Kidney capillary endothelial cell (primary cell): ENCODE measurements around the gene PBX1.

Experiments used
- DNase-seq: peaks from one replicate; pipeline ENCODE4 v3.0.0-alpha.2; 2018; ENCODE audit warnings: low spot score

The PBX1 gene

DNA sequence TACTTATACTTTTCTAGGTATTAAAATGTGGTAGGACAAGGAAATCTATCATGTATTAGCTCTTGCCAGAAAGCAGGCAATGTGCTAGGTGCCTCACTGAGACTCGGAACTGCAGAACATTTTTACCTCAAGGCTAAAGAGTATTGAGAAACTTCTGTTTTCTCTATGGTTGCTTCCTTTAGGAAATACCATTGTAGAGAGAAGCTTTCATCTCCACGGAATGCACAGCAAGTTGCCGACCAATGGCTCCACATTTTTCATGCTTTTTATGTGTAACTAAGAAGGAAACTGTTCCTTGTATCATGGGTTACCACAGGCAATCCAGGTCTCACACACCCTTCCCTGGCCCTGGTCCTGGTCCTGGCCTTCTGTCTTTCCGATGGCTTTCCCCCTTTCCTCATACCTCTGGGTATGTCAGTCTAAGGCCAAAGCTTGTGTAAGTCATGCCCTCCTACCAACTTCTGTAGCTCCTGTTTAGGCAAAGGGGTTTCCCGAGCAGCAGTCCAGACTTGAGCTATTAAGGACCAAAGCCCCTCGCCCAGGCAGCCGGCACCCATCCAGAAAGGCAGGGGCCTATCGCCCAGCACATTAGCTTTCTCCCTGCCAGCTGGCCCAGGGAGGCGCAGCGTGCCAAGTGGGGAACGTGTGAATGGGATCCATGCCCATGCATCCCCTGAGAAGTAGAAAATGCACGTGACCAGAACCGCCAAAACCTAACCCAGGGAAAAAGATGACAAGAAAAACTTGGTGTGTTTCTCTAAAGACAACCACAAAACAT lies 225.0 kb downstream of the PBX1 start:
- no peak for DNase-seq

- no peak for DNase-seq
Measured at GRCh38 chr1:164784960-164785359, 226.0 kb downstream of the PBX1 start.

DNA sequence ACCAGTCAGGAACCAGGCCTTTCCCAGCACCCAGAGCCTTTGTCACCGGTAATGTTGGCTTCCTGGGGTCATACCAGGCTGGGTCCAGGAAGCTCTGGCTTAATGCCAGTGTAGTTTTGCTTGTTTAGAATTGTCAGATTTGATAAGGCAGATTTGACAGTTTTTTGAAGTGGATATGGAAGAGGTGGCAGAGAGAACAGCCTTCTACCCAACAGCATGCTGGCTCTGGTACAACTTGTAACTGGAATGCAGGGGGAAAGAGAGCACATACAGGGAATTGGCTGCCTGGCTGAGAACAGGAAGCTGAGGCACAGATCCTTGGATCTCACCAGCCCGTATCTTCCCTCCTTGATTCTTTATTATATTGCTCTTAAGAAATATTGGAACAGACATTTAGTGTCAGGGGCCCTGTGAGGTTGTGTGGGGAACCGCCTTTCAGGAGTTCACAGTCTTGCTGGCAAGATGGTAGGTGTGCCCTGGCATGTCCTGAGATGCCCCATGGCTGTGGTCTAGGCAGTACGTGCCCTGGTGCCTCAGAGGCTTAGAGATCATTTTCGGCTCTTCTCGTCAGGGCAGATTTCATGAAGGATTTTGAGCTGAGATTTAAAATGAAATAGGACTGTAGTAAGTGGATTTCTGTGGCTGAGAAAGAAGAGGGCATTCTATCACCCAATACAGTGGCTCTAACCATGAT lies 227.0 kb downstream of the PBX1 start:
- no peak for DNase-seq

GRCh38 chr1:164786980-164787833 lies 228.2 kb downstream of the PBX1 start:
- DNase-seq = peak; percentile 70

DNA sequence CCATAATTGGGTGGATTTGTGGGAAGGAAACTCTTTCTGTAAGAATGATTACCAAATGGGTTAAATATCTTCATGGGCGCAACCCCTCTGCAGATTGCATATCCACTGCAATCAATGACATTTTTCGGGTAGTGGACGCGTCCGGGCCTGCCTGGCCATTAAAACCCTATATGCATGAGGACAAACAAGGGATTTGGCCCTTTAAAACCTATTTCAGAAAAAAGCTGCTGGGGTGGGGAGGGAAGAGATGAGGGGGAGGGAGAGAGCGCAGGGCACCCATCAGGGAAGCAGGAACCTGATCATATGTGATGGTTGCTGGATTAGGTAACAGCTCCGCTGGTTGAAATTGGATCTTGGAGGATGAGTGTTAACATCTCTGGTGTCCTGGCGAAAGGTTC lies 228.8 kb downstream of the PBX1 start:
- DNase-seq = no peak

GRCh38 chr1:164790081-164790480 lies 231.1 kb downstream of the PBX1 start:
- DNase-seq = no peak

- DNase-seq = no peak
Measured at GRCh38 chr1:164792410-164793004, 233.5 kb downstream of the PBX1 start.

DNA sequence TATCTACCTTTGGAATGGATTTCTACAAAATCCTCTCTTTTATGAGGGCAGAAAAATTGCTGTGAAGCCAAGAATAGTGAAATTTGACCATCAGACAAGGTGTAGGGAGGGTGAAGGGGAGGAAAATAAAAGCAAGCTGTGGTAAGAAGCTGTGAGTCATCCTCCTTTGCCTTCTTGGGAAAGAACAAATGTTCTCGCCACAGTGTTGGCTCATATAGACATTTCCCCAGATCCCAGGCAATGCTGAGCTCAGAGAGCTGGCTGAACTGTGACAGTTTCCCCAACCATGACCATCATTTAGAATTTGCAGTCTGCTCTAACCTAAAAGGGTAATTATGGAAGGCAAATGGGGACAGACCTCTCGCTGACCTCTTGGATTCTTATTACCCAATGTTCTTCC lies 235.4 kb downstream of the PBX1 start:
- DNase-seq = no peak

DNA sequence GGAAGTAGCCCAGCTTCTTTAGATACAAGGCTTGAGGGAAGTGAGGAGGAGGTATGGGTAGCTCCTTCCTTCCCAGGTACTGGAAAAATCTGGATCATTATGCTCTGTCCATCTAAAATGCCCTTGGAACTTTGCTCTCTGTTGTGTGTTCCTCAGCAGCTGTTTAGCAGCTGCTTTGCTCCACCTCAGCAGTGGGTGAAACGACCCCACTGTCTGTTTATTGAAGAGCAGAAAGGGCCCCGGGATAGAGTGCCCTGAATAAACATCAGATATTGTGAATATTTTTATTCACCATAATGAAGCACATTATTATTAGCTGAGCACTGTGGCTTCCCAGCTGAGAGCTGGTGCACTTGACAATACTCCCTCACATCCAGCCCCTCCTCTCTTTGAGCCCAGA lies 237.9 kb downstream of the PBX1 start:
- DNase-seq = no peak

DNA sequence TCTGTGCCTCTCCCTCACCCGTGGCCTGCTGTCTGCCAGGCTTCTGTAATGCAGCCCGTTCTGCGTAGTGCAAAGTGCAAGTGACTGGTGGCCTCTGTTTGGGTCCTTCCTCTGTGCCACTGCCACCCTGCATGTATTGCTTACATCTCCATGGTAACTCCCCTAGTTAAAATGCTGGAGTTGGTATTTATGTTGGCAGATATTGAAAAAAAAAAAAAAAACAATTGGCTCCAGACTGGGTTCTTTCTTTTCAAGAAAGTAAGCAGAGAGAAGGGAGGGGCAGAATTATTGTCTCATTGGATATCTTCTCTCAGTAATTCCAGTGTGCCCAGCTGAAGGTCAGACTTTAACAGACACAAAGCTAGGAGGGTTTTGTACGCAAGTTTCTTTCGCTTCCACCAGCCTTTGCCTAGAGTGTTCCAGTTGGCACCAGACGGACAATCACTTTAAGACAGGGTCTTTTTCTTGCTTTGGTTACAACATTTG lies 242.3 kb downstream of the PBX1 start:
- no peak for DNase-seq

DNA sequence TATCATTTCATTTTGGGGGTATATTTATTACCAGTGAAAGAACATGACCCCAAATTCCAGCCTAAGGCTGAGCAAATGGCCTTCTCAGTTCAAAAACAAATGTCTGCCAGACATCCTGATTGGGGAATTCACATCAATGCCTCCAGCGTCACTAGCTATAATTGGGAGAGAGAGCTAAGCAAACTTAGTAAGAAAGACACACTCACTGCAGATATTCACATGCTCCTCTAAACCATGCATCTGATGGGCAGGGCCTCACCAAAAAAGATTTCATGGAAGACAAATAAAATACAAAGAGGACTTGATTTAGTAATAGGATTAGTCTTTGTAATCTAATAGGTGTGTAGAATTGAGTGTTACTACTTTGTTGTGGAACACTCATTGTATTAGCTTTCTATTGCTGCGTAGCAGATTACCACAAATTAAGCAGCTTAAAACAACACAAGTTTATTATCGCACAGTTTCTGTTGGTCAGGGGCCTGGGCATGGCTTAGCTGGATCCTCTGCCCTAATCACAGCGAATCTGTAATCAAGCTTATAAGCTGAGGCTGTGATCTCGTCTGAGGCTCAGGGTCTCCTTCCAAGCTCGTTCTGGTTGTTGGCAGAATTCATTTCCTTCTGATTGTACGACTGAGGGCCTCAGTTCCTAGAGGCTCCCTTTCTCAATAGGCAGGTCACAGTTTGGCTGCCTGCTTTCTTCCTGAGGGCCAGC lies 243.0 kb downstream of the PBX1 start:
- DNase-seq = no peak

- no peak for DNase-seq
Measured at GRCh38 chr1:164802529-164803282, 243.7 kb downstream of the PBX1 start.

DNA sequence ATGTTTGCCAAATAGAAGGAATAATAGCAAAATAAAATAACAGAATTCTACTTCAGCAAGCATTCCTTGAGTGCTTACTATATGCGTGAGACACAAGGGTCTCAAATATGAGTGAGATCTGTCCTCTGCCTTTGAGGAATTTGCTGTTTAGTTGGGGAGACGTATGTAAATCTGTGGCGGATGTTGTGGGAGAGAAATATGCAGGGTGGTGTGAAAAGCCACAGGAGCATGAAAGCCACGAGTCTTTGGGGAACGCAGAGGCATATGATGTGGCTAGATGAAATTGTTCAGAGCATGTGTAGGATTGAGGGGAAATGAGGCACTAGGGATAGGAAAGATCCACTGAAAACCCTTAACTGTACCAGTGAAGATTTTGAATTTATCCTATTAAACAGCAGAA lies 244.4 kb downstream of the PBX1 start:
- DNase-seq = no peak

DNA sequence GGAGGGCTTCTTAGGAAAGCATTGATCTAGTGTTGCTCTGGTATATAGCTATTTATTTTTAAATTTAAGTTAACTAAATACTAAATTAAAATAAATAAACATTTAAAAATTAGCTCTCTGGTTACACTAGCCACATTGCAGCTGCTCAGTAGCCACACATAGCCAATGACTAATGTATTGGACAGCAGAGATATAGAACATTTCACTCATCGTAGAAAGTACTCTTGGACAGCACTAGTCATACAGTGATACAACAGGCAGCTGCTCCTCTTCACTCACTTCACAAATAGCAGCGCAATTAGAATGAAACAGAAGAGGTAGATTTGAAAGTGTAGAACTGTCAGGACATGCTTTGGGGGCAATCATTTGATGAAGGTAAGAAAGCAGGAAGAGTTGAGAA lies 245.4 kb downstream of the PBX1 start:
- DNase-seq = no peak

- DNase-seq = no peak
Measured at GRCh38 chr1:164805399-164805798, 246.4 kb downstream of the PBX1 start.

GRCh38 chr1:164806531-164806930 lies 247.5 kb downstream of the PBX1 start:
- no peak for DNase-seq

GRCh38 chr1:164813776-164814175 lies 254.8 kb downstream of the PBX1 start:
- DNase-seq = no peak

DNA sequence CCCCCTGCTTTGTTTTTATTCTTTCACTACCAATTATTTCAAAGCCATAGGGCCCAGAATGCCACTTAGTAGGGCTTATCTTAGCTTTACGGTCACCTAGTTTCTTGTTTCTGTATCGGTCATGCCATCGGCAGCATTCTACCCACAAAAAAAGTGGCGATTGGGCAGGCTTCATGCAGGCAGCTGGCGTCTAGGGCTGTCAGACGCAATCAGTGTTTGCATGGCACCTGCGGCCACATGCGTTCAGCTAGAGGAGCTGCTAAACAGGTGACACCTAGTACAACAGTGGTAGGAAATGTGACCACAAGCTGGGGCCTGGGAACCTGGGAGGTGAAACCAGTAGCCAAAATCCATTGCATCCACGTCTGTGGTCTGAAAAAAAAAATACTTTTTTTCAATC lies 262.7 kb downstream of the PBX1 start:
- no peak for DNase-seq

DNA sequence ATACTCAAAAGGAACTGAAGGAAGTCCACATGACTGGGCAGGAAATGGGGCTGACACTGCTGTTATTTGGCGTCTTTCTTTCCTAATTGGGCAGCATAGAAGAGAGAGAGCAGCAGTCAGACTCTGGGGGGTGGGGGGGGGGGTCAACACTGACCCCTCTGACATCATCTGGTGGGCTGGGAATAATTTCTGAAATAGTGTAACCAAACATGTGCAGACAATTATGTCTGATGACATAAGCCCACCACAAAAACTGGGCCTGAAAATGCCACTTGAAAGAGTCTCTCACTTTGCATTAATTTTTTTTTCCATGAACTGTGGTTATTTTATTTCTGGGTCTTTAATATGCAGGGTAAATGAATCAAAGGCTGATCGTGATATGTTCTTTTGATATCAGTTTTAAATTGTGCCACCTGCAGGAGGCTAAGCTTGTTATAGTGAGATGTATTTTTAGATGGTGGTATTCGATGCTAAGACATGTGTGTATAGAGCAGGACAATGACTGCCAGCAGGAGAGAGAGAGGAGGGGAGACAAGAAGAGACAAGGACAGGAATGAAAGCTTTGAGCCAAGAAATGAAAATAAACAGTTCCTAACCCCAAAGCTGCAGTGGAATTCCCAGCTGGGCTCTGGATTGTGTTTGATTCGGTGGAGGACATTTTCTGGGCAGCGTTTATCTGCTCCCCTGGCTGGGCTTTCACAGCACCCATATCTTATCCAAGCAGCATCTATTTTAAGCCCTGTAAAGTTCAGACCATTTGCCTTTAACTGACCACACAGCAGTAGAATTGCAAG lies 264.7 kb downstream of the PBX1 start:
- DNase-seq = no peak

DNA sequence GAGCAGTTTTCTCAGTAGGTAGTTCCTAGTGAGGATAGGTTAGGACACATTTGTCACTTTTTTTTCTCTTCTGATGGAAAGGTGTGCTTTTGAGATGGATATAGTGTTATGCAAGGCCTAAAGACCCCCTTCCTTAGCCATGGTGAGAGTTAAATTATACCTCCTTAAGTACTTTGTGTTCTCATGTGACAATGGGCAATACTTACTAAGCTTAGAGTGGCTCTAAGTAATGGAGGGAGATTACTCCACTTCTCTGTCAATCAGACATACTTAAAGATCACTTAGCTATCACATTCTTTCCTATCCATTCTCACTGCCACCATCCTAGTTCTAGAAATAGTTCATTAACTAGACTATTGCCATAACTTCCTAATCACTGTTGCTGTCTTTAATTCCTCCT lies 265.6 kb downstream of the PBX1 start:
- DNase-seq = no peak
